ENCODE measurements around the gene ANKRD61.

DNA sequence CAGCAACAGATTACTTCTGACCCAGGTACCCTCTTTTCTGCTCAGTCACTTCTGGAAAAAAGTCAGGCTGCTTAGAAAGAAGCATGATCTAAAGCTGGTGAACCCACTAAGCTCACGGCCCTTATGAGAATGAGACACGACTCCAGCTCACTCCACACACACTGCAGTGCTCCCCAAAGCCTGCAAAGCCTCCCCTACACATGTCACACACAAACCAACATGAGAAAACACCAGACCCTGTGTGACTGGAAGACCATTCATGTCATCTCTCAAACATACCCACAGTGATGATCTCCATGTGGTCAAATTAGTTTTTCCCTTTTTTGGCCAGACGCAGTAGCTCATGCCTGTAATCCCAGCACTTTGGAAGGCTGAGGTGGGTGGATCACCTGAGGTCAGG lies 391 bp downstream of the ANKRD61 start:
- TF ChIP-seq, protein P1, sequence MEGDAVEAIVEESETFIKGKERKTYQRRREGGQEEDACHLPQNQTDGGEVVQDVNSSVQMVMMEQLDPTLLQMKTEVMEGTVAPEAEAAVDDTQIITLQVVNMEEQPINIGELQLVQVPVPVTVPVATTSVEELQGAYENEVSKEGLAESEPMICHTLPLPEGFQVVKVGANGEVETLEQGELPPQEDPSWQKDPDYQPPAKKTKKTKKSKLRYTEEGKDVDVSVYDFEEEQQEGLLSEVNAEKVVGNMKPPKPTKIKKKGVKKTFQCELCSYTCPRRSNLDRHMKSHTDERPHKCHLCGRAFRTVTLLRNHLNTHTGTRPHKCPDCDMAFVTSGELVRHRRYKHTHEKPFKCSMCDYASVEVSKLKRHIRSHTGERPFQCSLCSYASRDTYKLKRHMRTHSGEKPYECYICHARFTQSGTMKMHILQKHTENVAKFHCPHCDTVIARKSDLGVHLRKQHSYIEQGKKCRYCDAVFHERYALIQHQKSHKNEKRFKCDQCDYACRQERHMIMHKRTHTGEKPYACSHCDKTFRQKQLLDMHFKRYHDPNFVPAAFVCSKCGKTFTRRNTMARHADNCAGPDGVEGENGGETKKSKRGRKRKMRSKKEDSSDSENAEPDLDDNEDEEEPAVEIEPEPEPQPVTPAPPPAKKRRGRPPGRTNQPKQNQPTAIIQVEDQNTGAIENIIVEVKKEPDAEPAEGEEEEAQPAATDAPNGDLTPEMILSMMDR (IDR thresholded peaks at IDR 0.05) = no peak
- TF ChIP-seq POLR2AphosphoS5 (IDR thresholded peaks at IDR 0.05) = no peak
